CD4-positive, alpha-beta T cell (primary cell): Measurements from ENCODE around the gene TIMM23. TPM values are rescaled to one million over a fixed set of nuclear protein-coding genes. Genes with fewer than 3 reads are reported as not detected.

ENCODE experiments used
- ATAC-seq: fragments of 200-7000 bp; cut with Tn5 transposase; one replicate; pipeline ENCODE4 v1.10.0; 2022; ENCODE audit warnings: mild to moderate bottlenecking; ENCODE audit not compliant: poor library complexity
- CTCF ChIA-PET: fragments of 350-600 bp; sonication (Branson Sonifier 250); formaldehyde crosslinking; loops from one replicate; lab custom pipeline; 2021; ENCODE audit warnings: antibody characterized with exemption, inconsistent platforms; lab: Charles Lee
- POLR2A ChIA-PET: fragments of 350-600 bp; sonication (Branson Sonifier 250); formaldehyde crosslinking; loops from one replicate; lab custom pipeline; 2021; ENCODE audit warnings: antibody characterized with exemption, inconsistent platforms; lab: Charles Lee
- DNase-seq, 14 experiments: peaks; one replicate each; pipeline ENCODE4 v3.0.0-alpha.2; 2013 to 2020; ENCODE audit warnings: mixed read lengths in 2 of 14
- H3K27ac ChIP-seq, 2 donors: one replicate each; pipeline versions ENCODE4 v1.5.1 to v1.7.0; 2013; ENCODE audit warnings: low read length in 2 of 2, low read depth in 1 of 2, mild to moderate bottlenecking in 1 of 2
- H3K27me3 ChIP-seq, 2 experiments: 1 replicate in 1 of 2; 2 replicates in 1 of 2; pipeline versions ENCODE4 v1.6.1 to v1.7.0; 2013; ENCODE audit warnings: low read length in 2 of 2, control low read depth in 1 of 2, mild to moderate bottlenecking in 1 of 2, moderate library complexity in 1 of 2; ENCODE audit not compliant: insufficient read depth in 2 of 2, control insufficient read depth in 1 of 2
- H3K36me3 ChIP-seq: one replicate; pipeline ENCODE4 v1.6.1; 2013; ENCODE audit warnings: low read length, control low read depth; ENCODE audit not compliant: insufficient read depth
- H3K4me1 ChIP-seq: one replicate; pipeline ENCODE4 v1.6.1; 2013; ENCODE audit warnings: low read length, control low read depth; ENCODE audit not compliant: insufficient read depth
- H3K4me3 ChIP-seq: one replicate; pipeline ENCODE4 v1.5.1; 2013; ENCODE audit warnings: mild to moderate bottlenecking, low read length, moderate library complexity
- H3K9me3 ChIP-seq, 2 experiments: 1 replicate in 1 of 2; 2 replicates in 1 of 2; pipeline versions ENCODE4 v1.6.1 to v1.7.0; 2013; ENCODE audit warnings: low read length in 2 of 2, mild to moderate bottlenecking in 2 of 2, control low read depth in 1 of 2, moderate library complexity in 1 of 2; ENCODE audit not compliant: control insufficient read depth in 1 of 2, insufficient read depth in 1 of 2
- H3K27ac Mint-ChIP-seq: one replicate; pipeline ENCODE4 v1.8.0; 2020; ENCODE audit warnings: mixed read lengths
- H3K27me3 Mint-ChIP-seq: one replicate; pipeline ENCODE4 v1.8.0; 2021; ENCODE audit warnings: mixed read lengths
- H3K36me3 Mint-ChIP-seq: one replicate; pipeline ENCODE4 v1.8.0; 2021; ENCODE audit warnings: low read depth, mixed read lengths
- H3K4me1 Mint-ChIP-seq: one replicate; pipeline ENCODE4 v1.8.0; 2021; ENCODE audit warnings: low read depth, mixed read lengths
- H3K4me3 Mint-ChIP-seq: one replicate; pipeline ENCODE4 v1.8.0; 2020; ENCODE audit warnings: mild to moderate bottlenecking, mixed read lengths
- H3K9me3 Mint-ChIP-seq: one replicate; pipeline ENCODE4 v1.8.0; 2020; ENCODE audit warnings: mixed read lengths
- CTCF ChIP-seq: fragments of 200-600 bp; IDR thresholded peaks from one replicate; pipeline ENCODE4 v1.8.0; 2022; ENCODE audit warnings: antibody characterized with exemption, mild to moderate bottlenecking
- intact Hi-C, 2 experiments: fragments of 100-400 bp; cut with DNase I in 1 of 2; cut with micrococcal nuclease in 1 of 2; formaldehyde crosslinking; loops; one replicate each; pipeline versions ENCODE4 v1.15.1 to v1.9.0; 2023 to 2025; cut with DNase I, micrococcal nuclease
- total RNA-seq, 174 experiments: library from RNA in 2 of 174; stranded (reverse) in 2 of 174; gene quantifications; one replicate each; pipeline ENCODE4 v1.2.3 and lab custom pipeline; 2021 to 2026

Gene TIMM23
- total RNA-seq, 2 experiments from 2014 or later, result 32.2 to 32.9 TPM

DNA sequence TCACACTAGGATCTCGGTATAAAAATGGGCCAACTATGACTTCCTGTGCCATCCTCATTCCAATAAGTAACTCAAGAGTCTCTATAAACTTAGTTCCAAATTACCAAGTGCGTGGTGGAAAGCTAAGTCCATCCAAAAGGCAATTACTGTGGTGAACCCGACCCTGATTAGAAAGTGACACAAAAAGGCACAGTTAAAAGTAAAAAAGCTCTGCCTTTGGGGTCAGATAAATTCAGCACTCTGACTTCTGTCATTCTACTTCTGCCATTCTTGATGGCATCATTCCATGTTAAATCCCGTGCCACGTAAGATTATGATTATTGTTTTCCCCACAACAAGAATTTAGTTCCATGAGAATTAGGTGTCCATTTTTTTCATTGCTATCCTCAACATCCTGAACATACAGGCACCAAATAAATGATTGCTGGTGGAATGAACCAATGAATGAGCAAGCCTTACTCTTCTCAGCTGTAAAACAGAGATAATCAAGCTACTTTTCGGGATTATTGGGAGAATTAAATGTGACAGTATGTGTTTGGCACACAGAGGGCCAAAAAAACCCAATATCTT, 57.3 kb downstream of the TIMM23 start:
- peaks cover 45% of the 10 kb centered on the region for H3K4me1 ChIP-seq
- no peak for TF ChIP-seq CTCF
- ChIA-PET POLR2A (interaction anchor here (0.8 to 2.0 kb wide), 3 partner anchors 10 to 62 kb away, joined by 3 to 16 read pairs (median 5); no protein-coding TSS in a partner anchor), CTCF (interaction anchor here (1.2 to 1.8 kb wide), 4 partner anchors 10 to 66 kb away, joined by 3 to 6 read pairs (median 5); no protein-coding TSS in a partner anchor)
- DNase-seq, result peak in 1 of 14 experiments; percentile 11
- Mint-ChIP-seq H3K9me3 (no peaks in the 10 kb centered on the region), H3K27me3 (no peaks in the 10 kb centered on the region), H3K4me3 (peak overlapping the region; percentile 91), H3K36me3 (peaks cover 40% of the 10 kb centered on the region), H3K4me1 (peaks cover 63% of the 10 kb centered on the region), H3K27ac (peak overlapping the region; percentile 87)
- peak overlapping the region; percentile 92 to 94 for H3K27ac ChIP-seq
- peak overlapping the region; percentile 87 for H3K4me3 ChIP-seq
- H3K36me3 ChIP-seq, result peaks cover 4% of the 10 kb centered on the region
- H3K27me3 ChIP-seq, result no peaks in the 10 kb centered on the region
- no peaks in the 10 kb centered on the region for H3K9me3 ChIP-seq
- ATAC-seq, result no peak
- intact Hi-C loops, result loop anchor here (2.0 to 10.0 kb wide), 6 partner anchors 42 to 797 kb away; partner anchors contain the start of gene TIMM23 (in 1 of the 2)

DNA sequence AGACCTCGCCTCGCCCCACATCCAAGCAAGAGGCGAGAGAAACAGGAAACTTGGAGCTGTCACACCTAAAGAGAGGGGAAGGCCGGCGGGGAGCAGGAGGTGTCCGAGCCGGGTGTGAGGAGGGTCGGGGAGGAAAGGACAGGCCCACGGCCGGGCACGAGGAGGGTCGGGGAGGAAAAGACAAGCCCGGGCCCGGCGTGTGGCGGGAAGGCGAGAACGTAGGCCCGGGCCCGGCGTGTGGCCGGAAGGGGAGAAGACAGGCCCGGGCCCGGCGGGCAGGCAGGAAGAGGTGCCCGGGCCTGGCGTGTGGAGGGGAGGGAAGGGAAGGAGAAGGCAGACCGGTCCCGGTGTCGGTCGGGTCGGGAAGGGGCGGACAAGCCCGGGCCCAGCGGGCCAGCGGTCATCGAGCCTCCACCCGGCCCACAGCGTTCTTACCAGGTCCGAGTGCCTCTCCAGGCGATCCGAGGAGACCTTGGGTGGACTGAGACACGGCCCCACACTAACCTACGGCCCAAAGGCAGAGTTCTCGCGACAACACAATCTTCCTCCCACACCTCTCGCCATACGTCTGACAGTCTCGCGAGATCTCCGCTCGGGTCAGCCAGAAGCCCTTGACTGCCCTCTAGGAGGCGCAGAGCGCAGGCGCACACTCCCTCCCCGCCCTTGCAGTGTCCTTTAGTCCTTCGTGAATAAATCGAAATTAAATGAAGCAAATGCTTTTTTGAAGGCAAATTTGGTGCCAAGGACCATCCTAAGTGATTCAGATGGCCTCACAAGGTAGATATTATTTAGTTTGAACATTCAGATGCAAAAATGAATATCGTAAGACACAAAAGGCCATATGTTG, 58.0 kb downstream of the TIMM23 start, which contains the start of gene NCOA4:
Gene NCOA4 (minus strand): TSS at position 533 of the 847 bp plus-strand sequence. CDS start 13,943 bp downstream, outside the sequence.
- H3K4me3 Mint-ChIP-seq, result peak within 1 kb of the TSS; percentile 91
- no peaks in the 10 kb centered on the region for H3K27me3 Mint-ChIP-seq
- Histone ChIP-seq H3K27me3 (no peaks in the 10 kb centered on the region), H3K9me3 (no peaks in the 10 kb centered on the region), H3K27ac (peak within 1 kb of the TSS; percentile 92 to 94), H3K36me3 (peaks cover 4% of the 10 kb centered on the region), H3K4me3 (peak within 1 kb of the TSS; percentile 87), H3K4me1 (peaks cover 40% of the 10 kb centered on the region)
- peaks cover 39% of the 10 kb centered on the region for H3K36me3 Mint-ChIP-seq
- H3K4me1 Mint-ChIP-seq, result peaks cover 55% of the 10 kb centered on the region
- peak; percentile 75 for TF ChIP-seq CTCF
- CTCF ChIA-PET, result interaction anchor here (1.2 kb wide), 1 partner anchor 65 kb away, joined by 4 read pairs; no protein-coding TSS in a partner anchor
- DNase-seq (peak; percentile 89 to 99 (median 96)), ATAC-seq (peak; percentile 97)
- POLR2A ChIA-PET, result interaction anchor here (0.8 to 2.0 kb wide), 3 partner anchors 10 to 62 kb away, joined by 3 to 16 read pairs (median 5); no protein-coding TSS in a partner anchor
- H3K27ac Mint-ChIP-seq, result peak within 1 kb of the TSS; percentile 87
- H3K9me3 Mint-ChIP-seq, result no peaks in the 10 kb centered on the region
- intact Hi-C loops, result loop anchor here (2.0 to 10.0 kb wide), 4 partner anchors 58 to 796 kb away; partner anchors contain the start of gene TIMM23 (in 1 of the 2)
